Measurements from ENCODE around the gene NRG2.

DNA sequence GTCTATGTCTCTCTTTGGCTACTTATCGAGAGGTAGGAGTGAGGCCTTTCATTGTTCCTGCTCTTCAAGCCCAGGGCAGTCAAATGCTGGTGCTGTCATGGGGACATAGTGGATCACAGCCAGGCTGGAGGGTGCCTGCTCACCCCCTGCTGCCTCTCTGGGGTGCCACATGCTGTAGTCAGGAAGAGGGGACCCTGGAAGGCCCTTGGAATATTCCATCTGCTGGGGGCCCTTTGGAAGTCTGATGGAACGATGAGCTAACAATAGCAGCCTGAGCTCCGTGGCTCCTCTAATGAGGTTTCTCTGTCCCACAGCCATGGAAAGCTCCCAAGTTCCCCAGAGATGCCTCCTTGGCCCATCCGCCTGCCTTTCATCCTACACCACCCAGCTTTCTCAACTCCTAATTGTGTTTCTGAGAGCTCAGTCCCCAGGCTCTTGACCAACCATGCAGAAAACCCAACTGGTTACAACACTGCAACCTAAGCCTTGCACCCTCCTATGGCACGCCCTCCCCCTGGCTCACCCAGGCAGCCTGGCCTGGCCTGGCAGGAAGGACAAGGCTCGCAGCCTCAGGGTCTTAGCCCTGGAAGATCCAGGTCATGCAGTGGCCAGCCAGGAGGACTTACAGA is 91.7 kb downstream of the NRG2 start:
- no peak for TF ChIP-seq POLR2AphosphoS5 (IDR thresholded peaks at IDR 0.05)
- TF ChIP-seq, protein P1, sequence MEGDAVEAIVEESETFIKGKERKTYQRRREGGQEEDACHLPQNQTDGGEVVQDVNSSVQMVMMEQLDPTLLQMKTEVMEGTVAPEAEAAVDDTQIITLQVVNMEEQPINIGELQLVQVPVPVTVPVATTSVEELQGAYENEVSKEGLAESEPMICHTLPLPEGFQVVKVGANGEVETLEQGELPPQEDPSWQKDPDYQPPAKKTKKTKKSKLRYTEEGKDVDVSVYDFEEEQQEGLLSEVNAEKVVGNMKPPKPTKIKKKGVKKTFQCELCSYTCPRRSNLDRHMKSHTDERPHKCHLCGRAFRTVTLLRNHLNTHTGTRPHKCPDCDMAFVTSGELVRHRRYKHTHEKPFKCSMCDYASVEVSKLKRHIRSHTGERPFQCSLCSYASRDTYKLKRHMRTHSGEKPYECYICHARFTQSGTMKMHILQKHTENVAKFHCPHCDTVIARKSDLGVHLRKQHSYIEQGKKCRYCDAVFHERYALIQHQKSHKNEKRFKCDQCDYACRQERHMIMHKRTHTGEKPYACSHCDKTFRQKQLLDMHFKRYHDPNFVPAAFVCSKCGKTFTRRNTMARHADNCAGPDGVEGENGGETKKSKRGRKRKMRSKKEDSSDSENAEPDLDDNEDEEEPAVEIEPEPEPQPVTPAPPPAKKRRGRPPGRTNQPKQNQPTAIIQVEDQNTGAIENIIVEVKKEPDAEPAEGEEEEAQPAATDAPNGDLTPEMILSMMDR (IDR thresholded peaks at IDR 0.05), result no peak

All from breast epithelium (tissue), 3 donors.